GM18868 (cell line): Measurements from ENCODE around the gene YAP1.

Experiments used
- ATAC-seq: cut with Tn5 transposase; IDR thresholded peaks from one replicate; pipeline ENCODE4 v1.9.1; 2021; ENCODE audit warnings: mild to moderate bottlenecking, moderate library complexity; ENCODE audit not compliant: unreplicated experiment

Gene YAP1

GRCh38 chr11:102269927-102270326, 159.7 kb downstream of the YAP1 start:
- ATAC-seq: no peak

- ATAC-seq: no peak
These were observed 162.0 kb downstream of the YAP1 start for GRCh38 chr11:102272047-102272824.

- ATAC-seq: no peak
These were observed 164.4 kb downstream of the YAP1 start for GRCh38 chr11:102274628-102275027.

- no peak for ATAC-seq
These were observed 166.1 kb downstream of the YAP1 start for GRCh38 chr11:102276362-102276761.

- ATAC-seq: no peak
These were observed 166.5 kb downstream of the YAP1 start for GRCh38 chr11:102276783-102277182.

- peak; percentile 94 for ATAC-seq
These were observed 169.5 kb downstream of the YAP1 start for GRCh38 chr11:102279641-102280170.

- no peak for ATAC-seq
These were observed 170.1 kb downstream of the YAP1 start for GRCh38 chr11:102280245-102280833.
